ENCODE measurements around the gene FBXL20. TPM values are rescaled to one million over a fixed set of nuclear protein-coding genes. Genes with fewer than 3 reads are reported as not detected.

Gene FBXL20
- total RNA-seq, 2 donors from 2014 or later, result 15.6 to 18.1 TPM

- H3K4me1 Mint-ChIP-seq, result no peaks in the 10 kb centered on the region
- no peaks in the 10 kb centered on the region for H3K9me3 Mint-ChIP-seq
- Histone ChIP-seq H3K27me3 (ENCODE audit: control insufficient read depth, insufficient read depth, low read length, poor library complexity, severe bottlenecking) (peaks cover 70% of the 10 kb centered on the region), H3K27ac (ENCODE audit: low read depth, low read length) (no peak overlapping the region), H3K9ac (ENCODE audit: extremely low read depth, low read length, poor library complexity, severe bottlenecking) (no peak overlapping the region), H3K4me1 (ENCODE audit: control insufficient read depth, insufficient read depth, low read length) (no peaks in the 10 kb centered on the region), H3K36me3 (ENCODE audit: control insufficient read depth, insufficient read depth, low read length) (no peaks in the 10 kb centered on the region), H3K4me3 (ENCODE audit: low read length) (no peak overlapping the region), H3K9me3 (ENCODE audit: control insufficient read depth, low read length) (no peaks in the 10 kb centered on the region)
- H3K36me3 Mint-ChIP-seq (ENCODE audit: low read depth), result no peaks in the 10 kb centered on the region
- WGBS, 2 experiments (ENCODE audit: insufficient coverage in 1 of 2, insufficient read length in 1 of 2), result 88 to 98% methylated on average over 5 to 7 of the region's 8 CpGs
- TF ChIP-seq CTCF (conservative IDR thresholded peaks at IDR 0.05), result no peak
- H3K27ac Mint-ChIP-seq, result no peak overlapping the region
- H3K4me3 Mint-ChIP-seq, result no peak overlapping the region
- peak; percentile 52 for DNase-seq
- H3K27me3 Mint-ChIP-seq (ENCODE audit: insufficient read depth), result peaks cover 80% of the 10 kb centered on the region
These were observed 182.5 kb downstream of the FBXL20 start for GRCh38 chr17:39218906-39219305.

- Histone ChIP-seq H3K9me3 (ENCODE audit: control insufficient read depth, low read length) (no peaks in the 10 kb centered on the region), H3K27ac (ENCODE audit: low read depth, low read length) (no peak overlapping the region), H3K27me3 (ENCODE audit: control insufficient read depth, insufficient read depth, low read length, poor library complexity, severe bottlenecking) (peaks cover 59% of the 10 kb centered on the region), H3K36me3 (ENCODE audit: control insufficient read depth, insufficient read depth, low read length) (no peaks in the 10 kb centered on the region), H3K9ac (ENCODE audit: extremely low read depth, low read length, poor library complexity, severe bottlenecking) (no peak overlapping the region), H3K4me3 (ENCODE audit: low read length) (no peak overlapping the region), H3K4me1 (ENCODE audit: control insufficient read depth, insufficient read depth, low read length) (no peaks in the 10 kb centered on the region)
- no peak overlapping the region for H3K27ac Mint-ChIP-seq
- WGBS, 2 experiments (ENCODE audit: insufficient coverage in 1 of 2, insufficient read length in 1 of 2), result 22 to 42% methylated on average over 8 to 24 of the region's 24 CpGs
- DNase-seq, result peak; percentile 69
- no peak for TF ChIP-seq CTCF (conservative IDR thresholded peaks at IDR 0.05)
- no peak overlapping the region for H3K4me3 Mint-ChIP-seq
- no peaks in the 10 kb centered on the region for H3K9me3 Mint-ChIP-seq
- H3K36me3 Mint-ChIP-seq (ENCODE audit: low read depth), result no peaks in the 10 kb centered on the region
- H3K27me3 Mint-ChIP-seq (ENCODE audit: insufficient read depth), result peaks cover 73% of the 10 kb centered on the region
- no peaks in the 10 kb centered on the region for H3K4me1 Mint-ChIP-seq
These were observed 183.6 kb downstream of the FBXL20 start for GRCh38 chr17:39217734-39218369.

GRCh38 chr17:39213852-39214251, 187.6 kb downstream of the FBXL20 start:
- Mint-ChIP-seq H3K9me3 (no peaks in the 10 kb centered on the region), H3K4me1 (peaks cover 4% of the 10 kb centered on the region), H3K27me3 (ENCODE audit: insufficient read depth) (peaks cover 69% of the 10 kb centered on the region), H3K36me3 (ENCODE audit: low read depth) (no peaks in the 10 kb centered on the region), H3K27ac (no peak overlapping the region), H3K4me3 (no peak overlapping the region)
- no peak overlapping the region for H3K9ac ChIP-seq (ENCODE audit: extremely low read depth, low read length, poor library complexity, severe bottlenecking)
- peaks cover 50% of the 10 kb centered on the region for H3K27me3 ChIP-seq (ENCODE audit: control insufficient read depth, insufficient read depth, low read length, poor library complexity, severe bottlenecking)
- no peaks in the 10 kb centered on the region for H3K9me3 ChIP-seq (ENCODE audit: control insufficient read depth, low read length)
- no peak overlapping the region for H3K27ac ChIP-seq (ENCODE audit: low read depth, low read length)
- H3K4me1 ChIP-seq (ENCODE audit: control insufficient read depth, insufficient read depth, low read length), result peaks cover 2% of the 10 kb centered on the region
- no peak for TF ChIP-seq CTCF (conservative IDR thresholded peaks at IDR 0.05)
- H3K36me3 ChIP-seq (ENCODE audit: control insufficient read depth, insufficient read depth, low read length), result no peaks in the 10 kb centered on the region
- WGBS, 2 experiments (ENCODE audit: insufficient coverage in 1 of 2, insufficient read length in 1 of 2), result 88 to 91% methylated on average over 6 to 9 of the region's 9 CpGs
- H3K4me3 ChIP-seq (ENCODE audit: low read length), result no peak overlapping the region
- DNase-seq, result peak; percentile 79

Data from endodermal cell (in vitro differentiated cells).